IPS-15b (cell line): ENCODE results near the gene OR8A1.
"Not testable (repeated sequence)": the region's sequence is repeated elsewhere in the genome, so short reads cannot be mapped to it uniquely, and the experiment has no call there.

Experiments
- H3K27me3 ChIP-seq: one replicate; pipeline ENCODE4 v1.6.1; 2013; ENCODE audit warnings: low read length; ENCODE audit not compliant: control insufficient read depth, insufficient read depth
- H3K36me3 ChIP-seq: one replicate; pipeline ENCODE4 v1.6.1; 2013; ENCODE audit warnings: low read length; ENCODE audit not compliant: control insufficient read depth, insufficient read depth
- H3K4me1 ChIP-seq: one replicate; pipeline ENCODE4 v1.6.1; 2013; ENCODE audit warnings: mild to moderate bottlenecking, low read length; ENCODE audit not compliant: control insufficient read depth, insufficient read depth
- H3K4me3 ChIP-seq: one replicate; pipeline ENCODE4 v1.5.1; 2013; ENCODE audit warnings: low read depth, low read length
- H3K9ac ChIP-seq: one replicate; pipeline ENCODE4 v1.6.1; 2013; ENCODE audit warnings: low read depth, mild to moderate bottlenecking, low read length
- H3K9me3 ChIP-seq: one replicate; pipeline ENCODE4 v1.6.1; 2013; ENCODE audit warnings: mild to moderate bottlenecking, low read length; ENCODE audit not compliant: control insufficient read depth, insufficient read depth

OR8A1 gene

DNA sequence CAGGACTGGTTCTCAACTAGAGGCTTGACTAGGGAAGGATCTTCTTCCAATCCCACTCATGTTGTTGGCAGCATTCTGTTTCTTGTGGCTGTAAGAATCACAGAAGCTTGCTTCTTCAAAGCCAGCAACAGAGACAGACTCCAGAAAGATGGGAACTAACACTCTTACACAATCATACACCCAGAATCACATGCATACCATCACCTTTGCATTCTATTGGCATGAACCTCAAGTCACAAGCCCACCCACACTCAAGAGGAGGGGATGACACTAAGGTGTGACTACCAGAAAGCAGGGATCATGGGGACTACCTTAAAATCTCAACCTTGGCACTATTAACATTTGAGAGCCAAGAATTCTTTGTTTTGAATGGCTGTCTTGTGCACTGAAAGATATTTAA, 27.8 kb downstream of the OR8A1 start:
- Histone ChIP-seq H3K9me3 (no peaks in the 10 kb centered on the region), H3K4me3 (no peak overlapping the region), H3K36me3 (no peaks in the 10 kb centered on the region), H3K9ac (no peak overlapping the region), H3K4me1 (peaks cover 5% of the 10 kb centered on the region), H3K27me3 (no peaks in the 10 kb centered on the region)

DNA sequence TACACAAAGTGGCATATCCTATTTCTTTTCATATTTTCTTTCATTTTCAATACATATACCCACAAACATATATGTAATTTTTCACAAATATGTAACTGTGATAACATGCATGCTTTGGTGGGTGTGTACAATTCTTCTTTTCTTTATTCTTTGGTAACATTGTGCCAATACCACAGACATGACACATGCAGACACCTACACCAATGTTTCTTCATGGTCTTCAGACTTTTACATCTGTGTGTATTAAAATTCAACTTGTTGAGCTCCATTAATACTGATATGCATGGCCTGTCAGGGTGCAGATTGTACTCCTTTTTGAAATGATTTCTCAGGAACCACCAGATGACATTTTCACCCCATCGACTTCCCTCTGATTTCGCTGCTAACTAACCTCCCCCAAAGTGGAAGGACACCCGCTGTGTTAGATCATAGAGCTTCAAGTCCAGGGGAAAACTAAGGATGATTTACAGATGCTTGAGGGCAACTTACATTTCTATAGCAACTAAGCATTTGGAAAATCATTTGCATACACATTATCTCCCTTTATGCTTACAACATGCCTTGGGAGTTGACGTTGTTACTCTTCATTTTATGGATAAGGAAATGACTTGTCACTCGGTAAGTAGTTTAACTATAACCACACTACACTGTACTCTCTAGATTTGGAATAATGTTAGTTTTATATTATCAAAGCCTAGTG, 31.0 kb downstream of the OR8A1 start:
- H3K9ac ChIP-seq, result no peak overlapping the region
- H3K36me3 ChIP-seq, result no peaks in the 10 kb centered on the region
- H3K27me3 ChIP-seq, result no peaks in the 10 kb centered on the region
- H3K4me3 ChIP-seq, result no peak overlapping the region
- H3K9me3 ChIP-seq, result no peaks in the 10 kb centered on the region
- peaks cover 5% of the 10 kb centered on the region for H3K4me1 ChIP-seq

DNA sequence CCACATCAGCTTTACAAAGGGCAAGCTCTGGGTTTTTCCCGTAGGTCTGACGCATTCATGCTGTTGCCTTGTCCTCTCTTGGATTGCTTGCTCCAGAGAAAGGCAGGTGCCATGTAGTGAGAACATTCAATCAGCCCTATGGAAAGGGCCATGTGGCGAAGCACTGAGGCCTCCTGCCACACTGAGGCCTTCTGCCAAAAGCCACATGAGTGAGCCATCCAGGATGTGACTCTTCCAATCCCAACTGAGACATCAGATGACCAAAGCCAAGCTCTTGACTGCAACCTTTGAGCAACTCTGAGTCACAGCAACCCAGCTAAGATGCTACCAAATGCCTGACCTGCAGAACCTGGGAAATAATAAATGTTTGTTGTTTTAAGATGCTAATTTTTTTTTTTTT, 32.4 kb downstream of the OR8A1 start:
- no peaks in the 10 kb centered on the region for H3K36me3 ChIP-seq
- H3K4me3 ChIP-seq, result no peak overlapping the region
- H3K9me3 ChIP-seq, result no peaks in the 10 kb centered on the region
- H3K9ac ChIP-seq, result no peak overlapping the region
- no peaks in the 10 kb centered on the region for H3K27me3 ChIP-seq
- H3K4me1 ChIP-seq, result peaks cover 5% of the 10 kb centered on the region

DNA sequence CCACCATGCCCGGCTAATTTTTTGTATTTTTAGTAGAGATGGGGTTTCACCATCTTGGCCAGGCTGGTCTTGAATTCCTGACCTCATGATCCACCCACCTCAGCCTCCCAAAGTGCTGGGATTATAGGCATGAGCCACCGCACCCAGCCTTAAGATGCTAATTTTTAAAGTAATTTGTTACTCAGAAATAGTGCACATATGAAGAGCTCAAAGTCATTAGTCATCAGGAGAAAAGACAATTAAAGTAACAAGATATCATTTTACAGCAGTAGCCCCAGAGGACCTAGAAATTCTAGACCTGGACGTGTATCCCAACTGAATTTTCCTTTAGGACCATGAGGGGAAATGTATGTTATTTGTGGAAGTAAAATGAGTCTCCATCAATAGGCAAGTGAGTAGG, 32.9 kb downstream of the OR8A1 start:
- H3K27me3 ChIP-seq, H3K9me3 ChIP-seq, H3K36me3 ChIP-seq, H3K9ac ChIP-seq, H3K4me3 ChIP-seq, H3K4me1 ChIP-seq: not testable (repeated sequence)

DNA sequence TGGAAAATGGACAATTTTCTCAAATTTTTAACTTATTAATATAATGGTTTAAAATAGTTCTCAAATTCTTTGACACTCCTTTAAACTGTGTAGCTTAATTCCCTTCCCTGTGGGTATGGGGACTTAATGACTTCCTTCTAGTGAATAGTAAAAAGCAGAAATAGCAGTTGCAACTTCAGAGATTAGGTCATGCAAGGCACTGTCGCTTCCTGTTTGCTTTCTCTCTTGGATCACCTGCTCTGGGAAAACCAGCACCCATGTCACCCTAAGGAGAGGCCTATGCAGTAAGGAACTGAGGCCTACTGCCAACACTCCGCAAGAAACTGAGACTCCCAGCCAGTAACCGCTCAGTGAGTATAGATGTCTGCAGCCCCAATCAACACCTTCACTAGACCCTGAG, 35.9 kb downstream of the OR8A1 start:
- no peaks in the 10 kb centered on the region for H3K9me3 ChIP-seq
- H3K27me3 ChIP-seq, result no peaks in the 10 kb centered on the region
- H3K36me3 ChIP-seq, result no peaks in the 10 kb centered on the region
- peaks cover 5% of the 10 kb centered on the region for H3K4me1 ChIP-seq
- H3K4me3 ChIP-seq, result no peak overlapping the region
- H3K9ac ChIP-seq, result no peak overlapping the region

DNA sequence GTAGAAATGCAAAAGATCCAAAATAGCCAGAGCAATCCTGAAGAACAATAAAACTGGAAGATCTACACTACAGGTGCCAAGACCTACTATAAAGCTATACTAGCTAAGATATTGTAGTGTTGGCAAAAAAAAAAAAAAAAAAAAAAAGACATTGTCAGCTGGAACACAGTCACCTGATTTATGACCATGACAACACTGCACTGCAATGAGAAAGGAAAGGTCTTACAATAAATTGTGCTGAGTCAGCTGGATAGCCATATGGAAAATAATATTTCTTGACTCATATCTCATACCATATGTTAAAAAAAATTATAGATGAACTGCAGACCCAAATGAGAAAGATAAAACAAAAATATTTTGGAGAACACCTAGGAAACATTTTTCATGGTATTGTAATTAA, 38.4 kb downstream of the OR8A1 start:
- Histone ChIP-seq H3K4me1 (no peaks in the 10 kb centered on the region), H3K9me3 (no peaks in the 10 kb centered on the region), H3K4me3 (no peak overlapping the region), H3K27me3 (no peaks in the 10 kb centered on the region), H3K36me3 (no peaks in the 10 kb centered on the region), H3K9ac (no peak overlapping the region)

DNA sequence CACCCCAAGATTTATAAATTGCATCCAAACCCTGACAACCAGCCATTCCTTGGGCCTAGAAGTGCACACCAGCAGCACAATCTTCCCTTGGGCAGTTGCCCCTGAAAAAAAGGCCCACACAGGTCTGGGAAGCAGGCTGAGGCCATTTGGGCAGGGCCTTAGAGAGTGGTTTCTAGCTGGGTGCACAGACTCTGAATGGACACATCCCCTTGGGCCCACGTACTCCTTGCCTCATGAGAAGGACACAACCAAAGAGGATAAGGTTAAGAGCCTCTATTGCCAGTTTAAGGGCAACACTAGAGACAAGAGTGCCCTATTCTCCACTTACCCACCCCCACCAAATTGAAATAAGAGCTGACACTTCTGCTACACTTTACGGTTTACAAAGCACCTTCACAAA, 40.5 kb downstream of the OR8A1 start:
- H3K36me3 ChIP-seq, result no peaks in the 10 kb centered on the region

DNA sequence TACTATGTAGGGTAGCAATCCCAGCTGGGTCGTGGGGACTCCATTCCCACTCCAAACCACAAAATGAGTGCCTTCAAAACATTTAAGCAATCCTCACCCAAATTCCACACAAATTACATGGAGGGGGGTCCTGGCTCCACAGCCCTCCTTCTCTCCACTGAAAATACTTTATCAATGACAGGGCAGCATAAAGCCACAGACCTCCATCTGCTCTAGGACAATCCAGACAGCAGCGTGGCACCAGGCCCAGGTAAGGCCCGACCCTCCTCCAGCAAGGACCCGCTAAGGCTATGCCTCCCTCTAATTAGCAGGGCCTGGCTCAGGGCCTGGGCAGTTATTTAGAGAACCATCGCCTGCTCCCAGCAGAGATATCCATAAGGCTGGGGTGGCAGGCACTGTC, 41.3 kb downstream of the OR8A1 start, which contains the start of gene PANX3:
TSS of gene PANX3 (plus strand) at position 365 of the 400 bp plus-strand sequence. CDS start 129 bp downstream, outside the sequence.
- H3K9me3 ChIP-seq, result no peaks in the 10 kb centered on the region
- no peaks in the 10 kb centered on the region for H3K4me1 ChIP-seq
- H3K27me3 ChIP-seq, result no peaks in the 10 kb centered on the region
- no peaks in the 10 kb centered on the region for H3K36me3 ChIP-seq
- no peak within 1 kb of the TSS for H3K9ac ChIP-seq
- H3K4me3 ChIP-seq, result no peak within 1 kb of the TSS

More for the DNA sequence above, 40.5 kb downstream of the OR8A1 start:
- Histone ChIP-seq H3K4me3 (no peak overlapping the region), H3K9ac (no peak overlapping the region), H3K27me3 (no peaks in the 10 kb centered on the region), H3K9me3 (no peaks in the 10 kb centered on the region), H3K4me1 (no peaks in the 10 kb centered on the region)

DNA sequence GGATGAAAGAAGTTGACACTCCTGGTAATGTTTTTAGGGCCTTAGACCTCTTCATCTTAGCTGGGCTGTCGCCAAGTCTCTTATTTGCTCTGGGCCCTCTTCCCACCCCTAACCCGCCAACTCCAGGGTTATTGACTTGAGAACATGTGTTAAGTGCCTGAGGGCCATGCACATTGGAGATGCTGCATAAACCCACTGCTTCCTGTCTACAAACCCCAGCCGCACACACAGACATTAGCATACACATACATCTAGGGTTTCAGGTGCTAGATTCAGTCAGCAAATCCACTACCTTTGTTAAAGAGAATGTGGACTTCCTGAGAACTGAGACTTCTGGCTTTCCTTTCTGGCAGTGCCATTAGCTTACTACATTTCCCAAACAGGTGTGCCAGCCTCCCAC, 42.2 kb downstream of the OR8A1 start:
- Histone ChIP-seq H3K9me3 (no peaks in the 10 kb centered on the region), H3K36me3 (no peaks in the 10 kb centered on the region), H3K27me3 (no peaks in the 10 kb centered on the region), H3K4me1 (no peaks in the 10 kb centered on the region), H3K4me3 (no peak overlapping the region), H3K9ac (no peak overlapping the region)

DNA sequence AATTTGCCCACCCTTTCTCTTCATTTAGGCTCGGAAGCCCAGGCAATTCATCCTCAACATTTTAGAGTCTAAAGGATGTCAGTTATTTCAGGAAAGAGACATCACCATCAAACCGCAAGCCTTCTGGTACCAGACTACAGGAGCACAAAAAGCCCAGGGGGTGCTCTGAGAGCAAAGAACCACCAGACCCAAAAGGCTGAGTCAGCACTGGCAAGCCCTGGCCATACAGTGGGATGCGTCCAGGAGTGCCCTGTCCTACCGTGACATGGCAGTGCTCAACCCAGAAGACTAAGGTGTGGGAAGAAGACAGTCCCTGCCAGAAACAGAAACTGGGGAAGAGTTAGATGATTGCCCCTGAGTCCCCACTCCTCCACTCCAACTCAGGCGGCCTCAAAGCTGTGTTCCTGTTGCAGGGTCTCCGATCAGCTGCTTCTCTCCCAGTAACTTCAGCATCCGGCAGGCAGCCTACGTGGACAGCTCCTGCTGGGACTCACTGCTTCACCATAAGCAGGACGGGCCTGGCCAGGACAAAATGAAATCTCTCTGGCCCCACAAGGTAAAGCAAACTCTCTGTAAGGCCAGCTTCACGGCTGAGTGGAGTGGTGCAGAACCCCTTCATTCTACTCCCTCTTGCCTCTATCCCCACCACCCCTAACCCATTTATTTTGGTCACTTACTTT, 42.9 kb downstream of the OR8A1 start:
- H3K4me1 ChIP-seq, result no peaks in the 10 kb centered on the region
- no peak overlapping the region for H3K9ac ChIP-seq
- no peaks in the 10 kb centered on the region for H3K9me3 ChIP-seq
- no peaks in the 10 kb centered on the region for H3K27me3 ChIP-seq
- no peaks in the 10 kb centered on the region for H3K36me3 ChIP-seq
- no peak overlapping the region for H3K4me3 ChIP-seq

DNA sequence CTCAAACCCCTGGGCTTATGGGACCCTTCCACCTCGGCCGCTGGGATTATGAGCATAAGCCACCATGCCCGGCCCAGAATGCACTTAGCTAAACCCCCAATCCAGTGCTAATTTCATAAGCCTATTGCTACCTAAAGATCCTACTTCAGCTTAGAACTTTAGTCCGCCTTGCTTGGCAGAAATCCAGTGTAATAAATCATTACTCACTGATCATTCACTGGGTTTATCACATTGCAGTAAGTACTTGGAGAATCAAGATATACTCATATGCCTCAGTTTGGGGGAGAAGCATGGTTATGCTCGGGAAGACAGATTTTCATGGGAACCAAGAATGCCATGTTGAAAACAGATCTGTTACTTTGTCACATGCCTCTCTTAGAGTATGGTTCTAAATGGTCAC, 49.1 kb downstream of the OR8A1 start:
- Histone ChIP-seq H3K9me3 (no peaks in the 10 kb centered on the region), H3K27me3 (peaks cover 10% of the 10 kb centered on the region), H3K9ac (no peak overlapping the region), H3K4me3 (no peak overlapping the region), H3K36me3 (no peaks in the 10 kb centered on the region), H3K4me1 (no peaks in the 10 kb centered on the region)
